ENCODE data around the gene RIMS4.

Gene RIMS4

DNA sequence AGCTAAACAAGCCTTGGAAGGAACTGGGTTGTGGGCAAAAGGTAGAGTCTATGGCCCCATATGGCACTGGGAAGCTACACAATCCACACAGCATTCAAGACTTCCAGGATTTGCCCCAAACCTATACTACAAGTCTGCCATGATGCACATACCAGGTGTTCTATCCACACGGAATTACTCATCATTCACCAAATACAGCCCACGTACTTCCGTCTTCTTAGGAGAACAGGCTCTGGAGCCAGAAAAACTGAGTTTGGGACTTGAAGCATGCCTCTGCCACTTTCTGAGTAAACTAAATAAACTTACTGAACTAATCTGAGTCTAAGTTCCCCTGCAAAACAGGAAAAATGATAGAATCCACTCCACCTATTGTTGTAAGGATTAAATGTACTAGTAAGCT is 28.6 kb downstream of the RIMS4 start:
- ChIA-PET CTCF (interaction anchor here (0.6 kb wide), 1 partner anchor 989 kb away, joined by 4 read pairs; no protein-coding TSS in a partner anchor), POLR2A (ENCODE audit: low non-redundant PET) (no interaction called here)
- no peak overlapping the region for H3K27ac ChIP-seq
- TF ChIP-seq, protein P1, sequence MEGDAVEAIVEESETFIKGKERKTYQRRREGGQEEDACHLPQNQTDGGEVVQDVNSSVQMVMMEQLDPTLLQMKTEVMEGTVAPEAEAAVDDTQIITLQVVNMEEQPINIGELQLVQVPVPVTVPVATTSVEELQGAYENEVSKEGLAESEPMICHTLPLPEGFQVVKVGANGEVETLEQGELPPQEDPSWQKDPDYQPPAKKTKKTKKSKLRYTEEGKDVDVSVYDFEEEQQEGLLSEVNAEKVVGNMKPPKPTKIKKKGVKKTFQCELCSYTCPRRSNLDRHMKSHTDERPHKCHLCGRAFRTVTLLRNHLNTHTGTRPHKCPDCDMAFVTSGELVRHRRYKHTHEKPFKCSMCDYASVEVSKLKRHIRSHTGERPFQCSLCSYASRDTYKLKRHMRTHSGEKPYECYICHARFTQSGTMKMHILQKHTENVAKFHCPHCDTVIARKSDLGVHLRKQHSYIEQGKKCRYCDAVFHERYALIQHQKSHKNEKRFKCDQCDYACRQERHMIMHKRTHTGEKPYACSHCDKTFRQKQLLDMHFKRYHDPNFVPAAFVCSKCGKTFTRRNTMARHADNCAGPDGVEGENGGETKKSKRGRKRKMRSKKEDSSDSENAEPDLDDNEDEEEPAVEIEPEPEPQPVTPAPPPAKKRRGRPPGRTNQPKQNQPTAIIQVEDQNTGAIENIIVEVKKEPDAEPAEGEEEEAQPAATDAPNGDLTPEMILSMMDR (conservative IDR thresholded peaks at IDR 0.05; ENCODE audit: low read depth): no peak
- no peak for DNase-seq (ENCODE audit: low spot score)

DNA sequence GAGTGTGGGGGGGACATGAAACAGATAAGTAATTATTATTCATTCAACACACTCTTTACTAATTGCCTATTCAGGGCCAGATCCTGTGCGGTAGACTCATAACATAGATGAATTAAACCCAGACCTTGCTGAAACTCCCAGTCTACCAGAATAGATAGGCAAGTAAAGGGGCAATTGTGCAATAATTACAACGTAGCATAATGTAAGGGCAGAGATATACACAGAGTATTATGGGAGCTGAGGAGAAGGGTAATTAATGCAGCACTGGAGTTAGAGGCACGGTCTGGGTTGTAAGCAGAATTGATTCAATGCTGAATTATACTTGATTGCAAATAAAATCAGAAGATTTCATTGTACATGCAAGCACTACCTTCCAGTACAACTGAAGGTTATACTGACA is 29.2 kb downstream of the RIMS4 start:
- CTCF ChIA-PET: no interaction called here
- H3K27ac ChIP-seq: no peak overlapping the region
- TF ChIP-seq, protein P1 (conservative IDR thresholded peaks at IDR 0.05; ENCODE audit: low read depth): no peak
- POLR2A ChIA-PET (ENCODE audit: low non-redundant PET): no interaction called here
- DNase-seq (ENCODE audit: low spot score): no peak

DNA sequence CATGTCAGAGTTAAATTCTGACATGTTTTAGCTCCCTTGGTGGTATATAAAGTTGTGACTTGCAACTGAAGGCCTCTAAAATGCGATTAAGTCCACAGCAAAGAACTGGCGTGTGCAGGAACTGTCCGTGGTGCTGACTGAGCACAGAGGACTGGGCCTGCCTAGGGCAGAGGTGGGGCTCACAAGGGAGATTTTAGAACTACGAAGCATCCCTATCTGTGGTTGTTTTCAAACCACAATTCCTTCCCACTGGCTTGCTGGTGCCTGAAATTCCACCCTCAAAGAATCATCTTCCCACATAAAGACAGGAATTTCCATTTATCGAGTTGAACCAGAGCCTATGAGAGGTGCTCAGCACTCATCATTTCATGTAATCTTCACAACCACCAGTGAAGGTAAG is 30.1 kb downstream of the RIMS4 start:
- ChIA-PET CTCF (no interaction called here), POLR2A (ENCODE audit: low non-redundant PET) (no interaction called here)
- H3K27ac ChIP-seq: no peak overlapping the region
- DNase-seq (ENCODE audit: low spot score): peak; percentile 75
- TF ChIP-seq, protein P1 (conservative IDR thresholded peaks at IDR 0.05; ENCODE audit: low read depth): no peak

DNA sequence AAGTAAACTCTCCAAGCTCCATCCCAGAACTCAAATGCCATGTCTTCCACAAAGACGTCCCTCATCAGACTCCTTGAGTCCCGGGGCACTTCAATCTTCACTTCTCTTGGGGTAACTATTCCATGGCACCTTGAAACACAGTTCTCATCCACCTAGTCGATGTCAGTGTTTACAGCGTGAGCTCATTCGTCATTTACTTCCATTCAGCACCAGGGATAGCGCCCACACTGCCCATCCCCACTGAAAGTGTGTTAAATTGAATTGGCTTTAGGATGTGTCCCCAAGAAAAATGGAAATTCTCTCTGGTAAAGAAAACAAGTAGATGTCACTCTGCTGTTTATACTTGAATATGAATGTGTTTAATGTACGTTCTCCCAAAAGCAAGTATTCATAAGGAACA is 33.4 kb downstream of the RIMS4 start:
- POLR2A ChIA-PET (ENCODE audit: low non-redundant PET): no interaction called here
- H3K27ac ChIP-seq: no peak overlapping the region
- TF ChIP-seq, protein P1 (conservative IDR thresholded peaks at IDR 0.05; ENCODE audit: low read depth): no peak
- peak; percentile 41 for DNase-seq (ENCODE audit: low spot score)
- CTCF ChIA-PET: no interaction called here

DNA sequence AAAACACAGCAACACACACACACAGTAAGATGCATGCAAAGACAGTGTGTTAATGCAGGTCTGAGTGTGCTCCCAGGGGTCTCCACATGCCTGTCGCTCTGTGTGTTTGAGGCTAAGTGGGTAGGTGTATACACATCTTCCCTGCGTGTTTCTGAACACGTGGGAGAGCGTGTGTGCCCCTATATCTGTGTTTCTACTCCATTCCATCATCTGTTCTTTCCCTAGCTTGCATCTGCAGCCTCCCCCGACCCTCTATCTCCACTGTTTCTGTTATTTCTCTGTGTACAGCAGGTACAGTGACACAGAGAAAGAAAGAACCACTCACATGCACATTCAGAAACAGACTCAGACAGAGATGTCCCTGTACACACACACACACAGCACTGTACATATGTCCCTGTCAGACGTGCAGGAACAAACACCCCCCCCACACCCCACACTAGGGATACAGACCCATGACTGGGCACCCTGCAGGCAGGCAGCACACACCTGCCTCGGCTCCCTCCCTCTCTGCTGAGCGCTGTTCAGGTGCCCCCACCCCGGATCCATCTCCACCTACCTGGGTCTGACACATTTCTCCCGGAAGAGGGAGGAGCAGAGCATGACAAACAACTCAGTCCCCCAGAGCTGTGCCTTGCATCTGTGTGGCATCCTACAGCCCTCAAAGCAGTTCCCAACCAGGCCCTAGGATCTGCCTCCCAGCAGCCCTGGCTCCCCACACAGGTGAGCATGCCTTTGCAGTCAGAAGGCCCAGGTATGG is 37.1 kb downstream of the RIMS4 start:
- TF ChIP-seq, protein P1 (conservative IDR thresholded peaks at IDR 0.05; ENCODE audit: low read depth): no peak
- ChIA-PET CTCF (interaction anchor here (0.6 kb wide), 1 partner anchor 101 kb away, joined by 3 read pairs; no protein-coding TSS in a partner anchor), POLR2A (ENCODE audit: low non-redundant PET) (no interaction called here)
- no peak overlapping the region for H3K27ac ChIP-seq
- DNase-seq (ENCODE audit: low spot score): no peak

DNA sequence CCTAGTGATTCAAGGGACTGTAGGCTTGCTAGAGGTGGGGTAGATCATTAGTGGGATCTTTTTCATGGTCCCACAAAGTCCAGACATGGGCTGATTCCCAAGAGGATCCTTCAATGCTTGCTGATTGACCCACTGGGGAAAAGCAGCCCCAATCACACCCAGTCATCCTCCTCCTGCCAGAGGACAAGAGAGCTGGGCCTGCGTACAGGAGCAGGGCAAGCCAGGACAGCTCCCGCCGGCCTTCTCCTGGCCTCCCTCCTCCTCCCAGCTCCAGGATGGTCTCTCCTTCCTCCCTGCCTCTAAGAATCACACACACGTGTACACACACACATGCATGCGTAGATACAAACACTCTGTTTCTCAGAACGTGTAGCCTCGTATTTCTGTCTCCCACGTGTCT is 37.7 kb downstream of the RIMS4 start:
- no peak overlapping the region for H3K27ac ChIP-seq
- ChIA-PET CTCF (interaction anchor here (0.6 kb wide), 1 partner anchor 13 kb away, joined by 5 read pairs; no protein-coding TSS in a partner anchor), POLR2A (ENCODE audit: low non-redundant PET) (no interaction called here)
- TF ChIP-seq, protein P1 (conservative IDR thresholded peaks at IDR 0.05; ENCODE audit: low read depth): no peak
- DNase-seq (ENCODE audit: low spot score): peak; percentile 38

Measured in RWPE1 (cell line).